NCI-H510A (cell line): Measurements from ENCODE around the gene THAP4.
"Not testable (repeated sequence)": the region's sequence is repeated elsewhere in the genome, so short reads cannot be mapped to it uniquely, and the experiment has no call there.

Experiments
- DNase-seq: peaks from one replicate; lab custom pipeline; 2025; lab: John Stamatoyannopoulos, UW

Gene THAP4

GRCh38 chr2:241582806-241583205 lies 54.2 kb downstream of the THAP4 start:
- DNase-seq = no peak

GRCh38 chr2:241582328-241582727 lies 54.6 kb downstream of the THAP4 start:
- DNase-seq = no peak

- no peak for DNase-seq
Observed at GRCh38 chr2:241579281-241579680, 57.7 kb downstream of the THAP4 start.

GRCh38 chr2:241577413-241578122 lies 59.4 kb downstream of the THAP4 start:
- DNase-seq = no peak

- DNase-seq = no peak
Observed at GRCh38 chr2:241576293-241576654, 60.7 kb downstream of the THAP4 start.

GRCh38 chr2:241575624-241576292 lies 61.2 kb downstream of the THAP4 start:
- DNase-seq = no peak

- DNase-seq = no peak
Observed at GRCh38 chr2:241574911-241575623, 61.9 kb downstream of the THAP4 start.

GRCh38 chr2:241573741-241574140 lies 63.2 kb downstream of the THAP4 start:
- DNase-seq = no peak

- DNase-seq = not testable (repeated sequence)
Observed at GRCh38 chr2:241572915-241573651, 63.9 kb downstream of the THAP4 start.

GRCh38 chr2:241571821-241572620 lies 64.9 kb downstream of the THAP4 start:
- DNase-seq = no peak

- no peak for DNase-seq
Observed at GRCh38 chr2:241570961-241571581, 65.9 kb downstream of the THAP4 start.

- no peak for DNase-seq
Observed at GRCh38 chr2:241569831-241570281, 67.1 kb downstream of the THAP4 start.

GRCh38 chr2:241568726-241569125 lies 68.2 kb downstream of the THAP4 start:
- no peak for DNase-seq

GRCh38 chr2:241567776-241568175 lies 69.2 kb downstream of the THAP4 start:
- no peak for DNase-seq

GRCh38 chr2:241567266-241567665 lies 69.7 kb downstream of the THAP4 start:
- not testable (repeated sequence) for DNase-seq

GRCh38 chr2:241566468-241566867 lies 70.5 kb downstream of the THAP4 start:
- no peak for DNase-seq

GRCh38 chr2:241566021-241566420 lies 70.9 kb downstream of the THAP4 start:
- not testable (repeated sequence) for DNase-seq

GRCh38 chr2:241565411-241565810 lies 71.5 kb downstream of the THAP4 start:
- no peak for DNase-seq

- no peak for DNase-seq
Observed at GRCh38 chr2:241564596-241565410, 72.2 kb downstream of the THAP4 start.

GRCh38 chr2:241563981-241564595 lies 72.9 kb downstream of the THAP4 start:
- DNase-seq = no peak
